Measurements from ENCODE around the gene FETUB.
A peak's percentile ranks its signal among the peaks of the same experiment; 100 is the strongest.
"Not testable (repeated sequence)": the region's sequence is repeated elsewhere in the genome, so short reads cannot be mapped to it uniquely, and the experiment has no call there.

The FETUB gene

GRCh38 chr3:186613637-186614265 is 26.4 kb upstream of the FETUB start:
- no peak for DNase-seq (ENCODE audit: low read depth)

DNA sequence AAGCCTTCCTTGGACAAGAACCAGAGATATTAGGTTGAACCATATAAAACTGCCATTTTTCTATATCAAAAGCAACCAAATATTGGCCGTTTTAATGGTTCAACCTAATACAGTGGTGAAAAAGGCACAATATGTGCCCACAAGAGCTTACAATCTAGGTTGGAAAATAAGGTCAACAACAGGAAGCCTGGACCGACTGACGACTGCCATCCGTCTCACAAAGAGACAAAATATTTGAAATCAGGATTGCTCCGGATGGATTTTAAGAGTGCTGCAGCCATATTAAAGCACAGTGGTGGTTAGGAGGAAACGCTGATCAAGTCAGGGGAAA is 26.0 kb upstream of the FETUB start:
- no peak for DNase-seq (ENCODE audit: low read depth)

DNA sequence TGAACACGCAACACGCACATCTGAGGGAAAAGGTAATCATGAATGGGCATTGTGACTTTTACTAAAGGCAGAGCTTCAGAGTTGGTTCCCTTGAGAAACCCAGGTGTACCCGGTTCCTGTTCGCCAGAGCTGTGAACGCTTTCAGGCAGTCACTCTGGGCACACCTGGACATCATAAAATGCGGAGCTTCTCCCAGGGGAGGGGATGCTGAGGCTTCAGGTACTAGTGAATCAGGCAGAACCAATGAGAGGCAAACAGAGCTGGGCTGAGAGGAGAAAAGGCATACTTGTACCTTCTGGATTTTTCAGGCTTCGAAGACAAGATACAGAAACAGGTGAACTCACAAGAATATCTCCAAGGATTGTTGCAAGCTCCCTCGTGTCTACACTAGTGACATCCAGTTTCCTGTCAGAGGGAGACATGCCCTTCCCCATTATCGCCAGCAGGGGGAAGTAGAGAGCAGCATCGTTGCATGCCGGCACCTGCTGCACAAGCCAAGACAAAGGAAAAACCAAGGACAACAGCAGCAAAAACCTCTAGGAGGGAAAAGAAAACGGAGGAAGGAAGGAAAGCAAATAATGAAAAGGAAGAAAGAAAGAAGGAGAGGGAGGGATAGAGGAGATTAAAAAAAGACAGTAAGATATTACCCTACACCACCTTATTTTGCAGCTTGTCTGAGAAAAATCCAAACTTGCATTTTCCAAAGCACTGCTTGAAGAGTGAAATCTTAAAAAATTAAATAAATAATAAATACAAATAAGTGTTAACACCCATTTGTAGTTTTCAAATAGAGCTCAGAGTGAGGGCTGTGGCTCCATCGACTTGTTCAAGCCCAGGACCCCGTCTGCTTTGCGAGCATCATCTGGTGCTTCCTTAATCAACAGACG is 25.4 kb upstream of the FETUB start:
- peak; percentile 50 for DNase-seq (ENCODE audit: low read depth)

DNA sequence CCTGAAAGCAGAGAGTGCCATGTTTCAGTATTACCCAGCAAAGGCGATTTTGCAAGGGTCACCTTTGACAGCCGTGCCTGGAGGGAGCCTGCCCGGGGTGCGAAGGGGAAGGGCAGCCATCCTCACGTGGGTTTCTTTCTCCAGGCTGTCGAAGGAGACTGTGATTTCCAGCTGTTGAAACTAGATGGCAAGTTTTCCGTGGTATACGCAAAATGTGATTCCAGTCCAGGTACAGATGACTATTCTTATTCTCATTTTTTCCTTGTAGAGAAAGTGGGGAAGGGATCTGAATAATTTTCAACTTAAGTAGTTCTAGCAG is 23.9 kb upstream of the FETUB start:
- no peak for DNase-seq (ENCODE audit: low read depth)

GRCh38 chr3:186617036-186617946 is 22.9 kb upstream of the FETUB start:
- DNase-seq (ENCODE audit: low read depth) = peak; percentile 69

- no peak for DNase-seq (ENCODE audit: low read depth)
Observed at GRCh38 chr3:186618318-186618938, 21.8 kb upstream of the FETUB start.

GRCh38 chr3:186619787-186620212 is 20.4 kb upstream of the FETUB start:
- DNase-seq (ENCODE audit: low read depth) = no peak

DNA sequence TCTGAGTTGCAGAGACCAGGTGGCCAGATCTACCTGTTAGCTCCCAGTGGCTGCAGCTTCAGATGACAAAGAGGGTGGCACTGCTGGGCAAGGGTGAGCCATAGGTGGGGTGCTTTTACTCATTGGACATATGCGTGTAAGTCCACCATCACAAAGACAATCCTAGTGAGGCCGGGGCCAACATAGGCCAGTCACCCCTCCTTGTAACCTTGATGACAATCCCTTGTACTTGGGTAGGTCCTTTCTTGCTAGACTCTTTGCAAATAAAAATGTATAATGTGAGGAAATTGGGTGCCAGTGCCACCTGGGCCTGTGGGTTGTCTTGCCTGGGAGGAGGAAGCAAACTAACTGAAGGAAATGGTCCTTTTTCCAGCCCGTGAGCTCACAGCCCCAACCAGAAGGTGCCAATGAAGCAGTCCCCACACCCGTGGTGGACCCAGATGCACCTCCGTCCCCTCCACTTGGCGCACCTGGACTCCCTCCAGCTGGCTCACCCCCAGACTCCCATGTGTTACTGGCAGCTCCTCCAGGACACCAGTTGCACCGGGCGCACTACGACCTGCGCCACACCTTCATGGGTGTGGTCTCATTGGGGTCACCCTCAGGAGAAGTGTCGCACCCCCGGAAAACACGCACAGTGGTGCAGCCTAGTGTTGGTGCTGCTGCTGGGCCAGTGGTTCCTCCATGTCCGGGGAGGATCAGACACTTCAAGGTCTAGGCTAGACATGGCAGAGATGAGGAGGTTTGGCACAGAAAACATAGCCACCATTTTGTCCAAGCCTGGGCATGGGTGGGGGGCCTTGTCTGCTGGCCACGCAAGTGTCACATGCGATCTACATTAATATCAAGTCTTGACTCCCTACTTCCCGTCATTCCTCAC is 19.7 kb upstream of the FETUB start:
- no peak for DNase-seq (ENCODE audit: low read depth)

- DNase-seq (ENCODE audit: low read depth) = no peak
Observed at GRCh38 chr3:186621894-186622650, 18.1 kb upstream of the FETUB start.

DNA sequence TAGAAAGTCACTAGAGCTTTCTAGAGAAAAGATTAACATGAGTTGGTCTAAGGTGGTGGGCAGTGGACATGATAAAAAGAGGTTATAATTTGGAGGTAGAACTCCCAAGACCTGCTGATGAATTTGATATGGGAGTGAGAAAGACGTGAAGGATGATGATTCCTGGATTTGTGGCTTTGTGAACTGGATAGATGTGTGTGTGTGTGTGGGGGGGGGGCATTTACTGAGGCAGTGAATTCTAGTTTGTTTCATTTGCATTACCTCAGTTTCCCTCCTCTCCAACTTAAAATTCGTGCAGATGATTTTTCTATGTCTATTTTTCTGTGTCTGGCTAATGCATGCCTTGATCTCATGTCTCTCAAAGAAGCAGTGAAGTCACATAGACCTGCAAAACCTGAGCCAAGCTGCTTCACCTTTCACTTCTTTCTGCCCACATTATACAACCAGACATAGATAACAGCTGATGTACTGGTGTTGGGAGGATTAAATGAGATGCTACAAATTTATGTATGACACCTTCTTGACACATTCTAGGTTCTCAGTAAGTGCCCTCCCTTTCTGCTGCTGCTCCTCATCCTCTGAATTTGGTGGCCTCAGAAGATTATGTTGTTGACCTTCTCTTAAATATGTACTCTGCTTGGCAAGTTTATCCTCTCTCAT is 17.4 kb upstream of the FETUB start:
- DNase-seq (ENCODE audit: low read depth) = no peak

DNA sequence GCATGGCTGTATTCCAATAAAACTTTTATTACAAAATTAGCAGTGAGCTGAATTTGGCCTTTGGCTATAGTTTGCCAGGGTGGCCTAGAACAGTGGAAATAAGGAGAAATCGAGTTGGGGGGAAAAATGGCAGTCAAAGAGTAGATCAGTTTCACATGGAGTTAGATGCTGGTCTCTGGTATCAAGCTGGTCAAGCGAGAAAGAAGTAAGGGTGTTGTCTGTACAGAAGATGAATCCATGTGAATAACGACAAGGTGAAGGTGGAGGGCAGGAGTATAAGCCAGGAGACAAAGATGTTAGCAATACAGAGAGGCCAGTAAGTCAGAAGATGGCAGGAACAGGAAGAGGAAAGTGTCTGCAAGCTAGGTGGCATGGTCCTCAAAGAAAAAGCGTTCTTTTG is 15.6 kb upstream of the FETUB start:
- DNase-seq (ENCODE audit: low read depth) = no peak

GRCh38 chr3:186625600-186626042 is 14.6 kb upstream of the FETUB start:
- DNase-seq (ENCODE audit: low read depth) = no peak

DNA sequence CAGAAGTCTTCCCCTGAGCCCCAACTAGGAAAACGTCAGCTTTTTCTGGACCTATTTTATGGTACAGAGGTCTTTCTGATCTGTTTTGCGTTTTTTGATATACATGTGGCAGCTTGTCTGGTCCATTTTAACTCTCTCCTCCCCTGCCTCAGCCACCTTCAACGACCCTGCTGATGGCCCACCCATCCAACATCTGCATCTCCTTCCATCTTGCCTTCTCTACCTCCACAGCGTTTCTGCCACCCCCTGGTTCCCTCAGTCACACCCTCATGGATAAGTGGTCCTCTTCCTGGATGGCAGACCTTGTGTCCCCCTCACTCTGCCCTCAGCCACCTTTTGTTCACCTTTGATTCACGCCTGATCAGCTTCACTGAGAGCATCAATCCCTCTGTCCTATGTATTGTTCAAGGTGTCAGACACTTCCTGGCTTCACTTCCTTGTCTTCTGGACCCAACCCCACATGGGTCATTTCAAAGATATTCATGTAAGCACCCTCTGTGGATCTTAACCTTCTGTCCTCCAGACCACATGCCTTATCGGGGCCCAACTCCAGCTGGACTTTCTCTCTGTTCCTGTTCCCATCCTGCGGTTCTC is 13.8 kb upstream of the FETUB start:
- no peak for DNase-seq (ENCODE audit: low read depth)

- no peak for DNase-seq (ENCODE audit: low read depth)
Observed at GRCh38 chr3:186627852-186628414, 12.3 kb upstream of the FETUB start.

GRCh38 chr3:186628756-186629155 is 11.4 kb upstream of the FETUB start:
- no peak for DNase-seq (ENCODE audit: low read depth)

DNA sequence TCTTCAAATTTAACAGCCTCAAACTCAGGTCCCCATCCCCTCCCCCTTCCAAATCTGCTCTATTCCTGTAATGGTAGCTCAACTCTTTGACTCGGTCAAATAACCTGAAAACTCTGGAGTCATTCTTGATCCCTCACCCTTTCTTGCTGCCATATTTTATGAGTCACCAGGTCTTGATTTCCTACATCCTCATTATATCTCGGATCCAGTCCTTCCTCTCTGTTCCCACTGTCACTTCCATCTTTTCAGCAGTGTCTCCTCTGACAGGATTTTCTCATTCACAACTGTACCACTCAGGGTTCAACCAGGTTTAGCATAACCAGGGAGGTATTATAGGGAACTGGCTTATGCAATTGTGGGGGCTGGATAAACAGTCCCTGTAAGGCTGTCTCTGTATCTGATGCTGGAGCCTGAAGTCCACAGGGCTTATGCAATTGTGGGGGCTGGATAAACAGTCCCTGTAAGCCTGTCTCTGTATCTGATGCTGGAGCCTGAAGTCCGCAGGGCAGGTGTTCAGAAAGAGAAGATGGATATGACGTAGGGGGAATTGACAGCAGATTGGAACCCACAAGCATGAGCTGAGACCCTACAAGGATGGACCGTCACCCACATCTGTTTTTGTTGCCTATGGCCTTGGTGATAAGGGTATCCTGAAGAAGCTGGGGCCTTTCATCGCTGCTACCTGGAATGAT is 9.1 kb upstream of the FETUB start:
- no peak for DNase-seq (ENCODE audit: low read depth)

DNA sequence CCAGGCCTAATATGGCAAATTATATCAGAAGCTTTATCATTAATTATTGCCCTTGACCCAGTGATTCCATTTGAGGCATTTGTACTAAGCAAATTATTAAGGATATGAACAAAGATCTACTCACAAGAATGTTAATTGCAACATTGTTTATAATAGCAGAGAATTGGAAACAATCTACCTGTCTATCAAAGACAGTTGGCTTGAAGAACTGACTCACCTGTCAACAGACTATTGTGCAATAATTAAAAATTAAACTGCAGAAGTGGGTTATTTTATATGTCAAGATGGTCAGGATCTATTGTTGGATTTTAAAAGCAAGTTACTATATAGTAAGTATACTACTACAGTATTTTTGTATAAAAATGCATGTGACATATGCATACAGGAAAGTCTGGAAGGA is 6.7 kb upstream of the FETUB start:
- DNase-seq (ENCODE audit: low read depth) = no peak

GRCh38 chr3:186634207-186634606 is 6.0 kb upstream of the FETUB start:
- not testable (repeated sequence) for DNase-seq (ENCODE audit: low read depth)

DNA sequence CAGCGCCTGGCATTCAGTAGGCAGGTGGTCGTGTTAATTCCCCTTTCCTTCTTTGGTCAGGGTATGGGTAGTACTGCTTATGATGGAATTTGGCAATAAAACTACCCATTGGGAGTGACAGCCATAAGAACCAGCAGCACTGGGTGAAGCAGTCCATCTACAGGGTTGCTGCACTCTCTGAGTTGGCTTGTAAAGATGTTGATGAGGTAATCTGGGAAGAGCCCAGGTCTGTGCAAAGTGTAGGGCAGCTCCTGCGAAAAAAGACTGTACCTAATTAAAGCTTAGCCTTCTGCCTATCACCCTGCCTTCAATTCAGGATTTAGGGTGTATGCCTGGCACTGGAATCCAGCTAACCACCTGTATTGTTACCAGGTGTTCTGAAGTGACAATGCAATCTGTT is 4.7 kb upstream of the FETUB start:
- DNase-seq (ENCODE audit: low read depth) = no peak

Data from stimulated activated CD8-positive, alpha-beta memory T cell treated with anti-CD3 and anti-CD28 coated beads, Interleukin-7, amount 100 ng/mL, for 24 hours (primary cell).